ENCODE measurements around the gene MED13L.
A peak's percentile ranks its signal among the peaks of the same experiment; 100 is the strongest.

MED13L gene

DNA sequence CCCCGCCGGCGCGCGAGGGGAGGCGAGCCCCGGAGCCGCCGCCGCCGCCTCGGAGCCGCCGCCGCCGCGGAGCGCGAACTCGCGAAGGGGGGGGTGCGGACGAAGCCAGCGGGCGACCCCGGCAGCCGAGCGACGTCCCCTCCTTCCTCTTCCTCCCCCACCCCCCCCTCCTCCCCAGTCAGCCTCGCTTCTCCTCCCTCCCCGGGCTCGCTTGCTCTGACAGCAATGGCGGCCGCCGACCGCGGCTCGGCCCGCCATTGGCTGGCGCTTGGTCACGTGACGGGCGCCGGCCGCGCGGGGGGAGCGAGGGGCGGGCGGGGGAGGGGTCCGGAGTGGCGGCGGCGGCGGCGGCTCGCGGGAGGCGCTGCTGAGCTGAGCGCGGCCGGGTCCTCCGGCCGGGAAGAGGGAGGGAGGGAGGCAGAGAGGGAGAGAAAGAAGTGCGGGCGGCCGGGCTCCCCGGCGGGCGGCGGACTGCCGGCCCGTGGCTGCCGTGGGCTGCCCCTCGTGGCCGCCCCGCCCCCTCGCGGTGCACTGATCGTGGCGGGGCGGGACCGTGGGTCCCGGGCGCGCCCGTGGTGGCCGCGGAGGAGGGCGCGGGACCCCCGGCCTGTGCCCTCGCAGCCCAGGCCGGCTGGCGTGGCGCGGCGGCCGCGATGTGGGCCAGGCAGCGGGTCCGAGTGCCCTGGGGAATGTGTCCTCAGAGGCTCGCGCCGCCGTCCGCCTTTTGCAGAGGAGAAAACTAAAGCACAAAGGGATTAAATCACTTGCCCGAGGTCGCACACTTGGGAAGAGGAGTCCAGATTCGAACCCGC, at the start of gene MED13L:
Gene MED13L, minus strand, starts transcription at position 227 of the 812 bp plus-strand sequence. CDS start 562 bp downstream, outside the sequence.
- TF ChIP-seq JUND (IDR thresholded peaks at IDR 0.05; ENCODE audit: low read depth), result no peak
- DNase-seq (ENCODE audit: low read depth in 1 of 2, low spot score in 1 of 2), result peak; percentile 97 to 99
- in situ Hi-C loops (cut with HindIII; ENCODE audit: low pct_unique_long_range_greater_than_20kb, low sequenced_read_pairs), result no loop called here

DNA sequence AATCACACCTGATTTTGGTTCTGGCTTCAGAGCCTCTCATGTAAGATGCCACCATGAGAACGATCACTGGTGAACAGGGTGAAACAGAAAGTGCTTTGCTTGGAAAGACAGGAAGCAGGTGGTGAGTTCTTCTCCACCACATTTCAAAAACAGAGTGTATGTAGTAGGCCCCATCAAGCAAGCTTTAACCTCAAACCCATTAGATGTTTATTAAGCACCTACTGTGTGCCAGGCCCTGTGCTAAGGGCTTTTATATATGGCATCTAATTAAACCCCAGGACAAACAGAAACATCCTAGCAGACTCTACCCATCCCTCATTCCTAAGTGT, 47.8 kb upstream of the MED13L start:
- in situ Hi-C loops (cut with HindIII; ENCODE audit: low pct_unique_long_range_greater_than_20kb, low sequenced_read_pairs), result no loop called here
- TF ChIP-seq JUND (IDR thresholded peaks at IDR 0.05; ENCODE audit: low read depth), result no peak
- no peak for DNase-seq (ENCODE audit: low read depth in 1 of 2, low spot score in 1 of 2)

DNA sequence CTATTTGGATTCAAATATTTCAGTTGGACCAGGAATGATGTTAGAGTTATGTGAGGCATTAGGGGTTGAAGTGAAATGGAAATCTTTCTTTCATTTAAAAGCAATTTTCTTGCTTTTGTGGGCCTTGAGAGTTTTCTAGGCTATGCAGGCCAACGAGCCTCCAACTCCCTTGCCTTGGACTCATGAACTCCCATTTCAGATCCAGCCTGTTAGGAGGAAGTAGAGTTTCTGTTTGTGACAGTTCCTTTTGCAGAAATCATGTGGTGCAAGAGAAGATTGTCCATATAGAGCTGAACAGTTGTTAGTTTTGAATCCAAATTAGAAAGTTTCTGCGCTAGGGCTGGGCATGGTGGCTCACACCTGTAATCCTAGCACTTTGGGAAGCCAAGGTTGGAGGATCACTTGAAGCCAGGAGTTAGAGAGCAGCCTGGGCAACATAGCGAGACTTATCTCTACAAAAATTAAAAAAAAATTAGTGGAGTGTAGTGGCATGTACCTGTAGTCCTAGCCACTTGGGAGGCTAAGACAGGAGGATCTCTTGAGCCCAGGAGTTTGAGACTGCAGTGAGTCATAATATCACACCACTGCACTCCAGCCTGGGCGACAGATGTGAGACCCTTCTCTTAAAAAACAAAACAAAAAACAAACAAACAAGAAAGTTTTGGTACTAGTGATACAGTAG, 47.3 kb upstream of the MED13L start:
- in situ Hi-C loops (cut with HindIII; ENCODE audit: low pct_unique_long_range_greater_than_20kb, low sequenced_read_pairs), result no loop called here
- no peak for DNase-seq (ENCODE audit: low read depth in 1 of 2, low spot score in 1 of 2)
- no peak for TF ChIP-seq JUND (IDR thresholded peaks at IDR 0.05; ENCODE audit: low read depth)

DNA sequence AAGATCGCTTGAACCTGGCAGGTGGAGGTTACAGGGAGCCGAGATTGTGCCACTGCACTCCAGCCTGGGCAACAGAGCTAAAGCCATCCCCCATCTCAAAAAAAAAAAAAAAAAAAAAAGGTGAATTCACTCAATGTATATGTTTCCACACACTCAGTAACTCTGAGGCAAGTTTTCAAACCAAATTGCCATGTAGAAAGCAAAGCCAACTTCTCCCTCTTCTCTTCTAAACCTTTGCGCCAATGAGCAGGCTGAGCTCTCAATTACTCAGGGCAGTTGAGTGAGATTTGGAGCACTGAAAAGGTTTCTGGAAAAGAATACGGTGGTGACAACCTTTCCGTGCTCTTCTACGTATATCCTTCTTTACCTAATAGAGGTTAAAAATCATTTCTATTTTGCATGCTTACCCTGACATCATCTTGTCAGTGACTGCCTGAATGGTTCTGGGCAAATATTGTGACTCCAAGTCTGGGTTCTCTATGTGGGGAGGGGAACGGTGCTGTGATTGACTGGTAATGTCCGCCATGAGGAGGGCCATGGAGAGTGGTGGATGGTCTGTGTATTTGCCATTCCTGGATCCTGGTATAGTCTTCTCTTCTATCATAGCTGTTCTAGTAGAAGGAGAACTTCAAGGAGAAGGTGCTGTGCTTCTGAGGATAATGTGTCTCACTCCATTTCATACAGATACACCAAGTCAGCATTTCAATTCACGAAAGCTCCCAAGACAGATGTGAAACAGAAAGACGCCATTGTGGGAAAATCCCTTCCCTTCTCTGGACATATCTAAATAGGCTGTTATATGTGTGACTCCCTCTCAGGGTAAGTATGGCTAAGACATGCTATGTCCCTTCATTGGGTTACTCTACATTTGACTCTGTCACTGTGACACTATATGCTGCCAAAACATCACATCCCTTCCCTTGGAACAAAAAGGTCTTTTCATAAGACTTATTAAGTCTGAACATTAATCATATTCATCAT, 46.2 kb upstream of the MED13L start:
- in situ Hi-C loops (cut with HindIII; ENCODE audit: low pct_unique_long_range_greater_than_20kb, low sequenced_read_pairs), result no loop called here
- DNase-seq (ENCODE audit: low read depth in 1 of 2, low spot score in 1 of 2), result no peak

DNA sequence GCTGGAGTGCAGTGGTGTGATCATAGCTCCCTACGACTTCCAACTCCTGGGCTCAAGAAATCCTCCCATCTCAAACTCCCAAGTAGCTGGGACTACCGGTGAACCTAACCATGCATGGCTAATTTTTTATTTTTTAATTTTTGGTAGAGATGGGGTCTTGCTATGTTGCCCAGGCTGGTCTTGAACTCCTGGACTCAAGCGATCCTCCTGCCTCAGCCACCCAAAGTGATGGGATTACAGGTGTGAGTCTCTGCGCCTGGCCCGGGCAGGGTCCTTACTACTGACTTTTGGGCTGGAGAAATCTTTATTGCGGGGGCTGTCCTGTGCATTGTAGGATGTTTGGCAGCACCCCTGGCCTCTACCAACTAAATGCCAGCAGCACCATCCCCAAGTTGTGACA, 44.4 kb upstream of the MED13L start:
- DNase-seq (ENCODE audit: low read depth in 1 of 2, low spot score in 1 of 2), result no peak
- in situ Hi-C loops (cut with HindIII; ENCODE audit: low pct_unique_long_range_greater_than_20kb, low sequenced_read_pairs), result no loop called here
- no peak for TF ChIP-seq JUND (IDR thresholded peaks at IDR 0.05; ENCODE audit: low read depth)

More for the DNA sequence above, 46.2 kb upstream of the MED13L start:
- TF ChIP-seq JUND (IDR thresholded peaks at IDR 0.05; ENCODE audit: low read depth), result no peak

DNA sequence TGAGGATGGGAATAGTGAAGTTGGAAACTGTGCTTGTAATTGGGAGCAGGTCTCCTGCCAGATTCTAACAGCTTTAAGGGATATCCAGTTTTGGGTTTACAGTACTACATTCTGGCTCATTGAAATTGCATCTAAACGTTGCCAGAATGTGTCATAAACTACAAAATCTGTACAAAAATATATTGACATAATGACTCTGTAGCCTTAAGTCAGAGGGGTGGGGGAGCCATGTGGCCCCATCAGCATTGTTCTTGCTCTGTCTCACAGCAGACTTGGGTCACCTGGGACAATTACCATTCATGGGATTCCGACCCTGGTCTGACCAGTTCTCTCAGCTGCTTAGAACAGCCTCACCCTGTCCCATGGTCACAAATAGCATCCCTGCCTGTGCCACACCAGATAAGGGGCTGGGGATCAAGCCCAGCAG, 43.3 kb upstream of the MED13L start:
- peak in 1 of 2 experiments; percentile 59 for DNase-seq (ENCODE audit: low read depth in 1 of 2, low spot score in 1 of 2)
- TF ChIP-seq JUND (IDR thresholded peaks at IDR 0.05; ENCODE audit: low read depth), result no peak

DNA sequence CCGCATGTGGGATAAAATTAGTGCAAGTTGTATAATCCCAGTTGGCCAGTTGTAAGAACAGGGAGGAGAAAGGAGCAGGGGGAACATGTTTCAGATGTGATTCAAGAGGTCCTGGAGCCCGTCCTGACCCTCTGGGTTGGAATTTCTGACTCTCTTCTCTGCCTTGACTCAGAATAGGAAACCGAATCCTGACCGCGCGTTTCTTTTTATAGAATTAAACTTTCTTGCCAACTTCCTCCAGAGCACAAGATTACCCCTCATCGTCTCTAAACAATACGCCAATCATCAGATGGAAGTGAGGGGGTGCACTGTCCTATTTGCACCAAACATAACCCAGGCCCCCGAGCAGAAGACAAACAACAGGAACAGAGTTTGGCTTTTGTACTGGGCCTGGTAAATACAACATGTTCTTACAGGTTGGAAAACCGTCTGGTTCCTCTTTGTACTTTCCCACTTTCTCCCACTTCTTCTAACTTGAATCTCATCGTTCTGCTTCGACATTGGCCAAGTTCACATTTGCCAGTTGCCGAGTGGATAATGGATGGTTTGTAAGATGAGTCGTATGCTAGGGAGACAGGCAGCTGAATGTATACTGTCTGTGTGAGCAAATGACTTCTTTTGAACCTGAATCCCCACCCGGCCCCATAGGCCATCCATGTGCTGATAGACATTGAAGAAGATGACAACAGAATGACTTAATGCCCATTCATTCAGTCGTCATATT, 42.6 kb upstream of the MED13L start:
- DNase-seq (ENCODE audit: low read depth in 1 of 2, low spot score in 1 of 2), result peak in 1 of 2 experiments; percentile 59
- no peak for TF ChIP-seq JUND (IDR thresholded peaks at IDR 0.05; ENCODE audit: low read depth)
- in situ Hi-C loops (cut with HindIII; ENCODE audit: low pct_unique_long_range_greater_than_20kb, low sequenced_read_pairs), result no loop called here

More for the DNA sequence above, 43.3 kb upstream of the MED13L start:
- in situ Hi-C loops (cut with HindIII; ENCODE audit: low pct_unique_long_range_greater_than_20kb, low sequenced_read_pairs), result no loop called here

DNA sequence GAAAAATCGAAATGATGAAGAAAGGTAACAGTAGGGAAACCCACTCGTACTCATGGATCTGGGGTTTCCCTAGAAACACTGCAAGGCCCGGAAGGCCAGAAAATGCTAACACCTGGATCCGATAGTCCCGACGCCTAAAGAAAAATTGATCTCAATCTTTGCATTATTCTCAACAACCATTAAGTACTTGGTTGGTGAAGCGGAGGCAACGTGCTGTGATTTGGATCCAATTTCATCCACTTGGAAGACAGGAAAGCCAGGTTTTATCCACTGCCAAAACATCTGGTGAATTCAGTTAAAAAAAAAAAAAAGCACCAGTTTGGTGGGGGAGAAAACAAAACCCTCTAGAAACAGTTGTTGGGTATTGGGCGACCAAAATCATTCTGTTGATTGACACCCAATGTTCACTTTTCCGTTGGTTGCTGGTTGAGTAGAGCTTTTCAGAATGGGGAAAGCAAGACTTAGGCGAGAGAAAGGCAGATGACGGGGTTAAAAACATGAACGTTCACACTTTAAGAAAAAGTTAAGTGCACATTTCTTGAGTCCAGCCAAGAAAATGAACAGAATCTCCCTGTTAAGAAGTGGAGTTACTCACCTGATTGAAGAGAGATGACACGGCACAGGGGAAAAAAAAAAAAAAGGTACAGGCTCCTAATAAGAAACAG, 41.9 kb upstream of the MED13L start:
- TF ChIP-seq JUND (IDR thresholded peaks at IDR 0.05; ENCODE audit: low read depth), result no peak
- in situ Hi-C loops (cut with HindIII; ENCODE audit: low pct_unique_long_range_greater_than_20kb, low sequenced_read_pairs), result no loop called here
- DNase-seq (ENCODE audit: low read depth in 1 of 2, low spot score in 1 of 2), result no peak

DNA sequence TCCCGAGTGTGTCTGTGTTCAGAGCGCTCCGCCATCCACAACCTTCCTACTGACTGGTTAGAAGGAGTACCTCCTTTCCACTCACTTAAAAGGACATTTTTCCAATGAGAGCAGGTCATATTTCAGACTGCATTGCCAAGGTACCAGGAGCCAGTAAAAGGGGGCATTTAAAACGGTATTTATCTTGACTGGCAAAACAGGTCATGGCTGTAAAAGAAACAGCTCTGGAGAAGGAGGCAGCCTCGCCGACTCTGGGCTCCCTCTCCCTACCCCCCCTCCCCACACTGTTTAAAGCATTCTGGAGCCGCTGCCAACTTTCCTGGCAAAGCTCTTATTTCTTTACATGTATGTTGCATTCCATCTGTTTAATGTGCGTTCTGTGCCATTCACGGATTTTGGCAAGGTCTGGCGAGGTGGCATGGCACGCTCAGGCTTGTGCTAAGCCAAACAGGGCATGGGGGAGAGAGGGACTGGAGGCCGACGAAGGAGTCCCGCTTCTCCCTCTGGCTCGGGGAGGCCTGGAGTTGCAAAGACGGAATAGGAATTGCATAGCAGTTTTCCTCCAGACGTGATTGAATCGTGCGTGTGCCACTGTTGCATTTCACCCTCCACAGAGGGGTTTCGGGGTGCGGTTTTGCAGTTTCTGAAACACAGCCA, 41.2 kb upstream of the MED13L start:
- in situ Hi-C loops (cut with HindIII; ENCODE audit: low pct_unique_long_range_greater_than_20kb, low sequenced_read_pairs), result no loop called here
- peak in 1 of 2 experiments; percentile 56 for DNase-seq (ENCODE audit: low read depth in 1 of 2, low spot score in 1 of 2)
- TF ChIP-seq JUND (IDR thresholded peaks at IDR 0.05; ENCODE audit: low read depth), result no peak

DNA sequence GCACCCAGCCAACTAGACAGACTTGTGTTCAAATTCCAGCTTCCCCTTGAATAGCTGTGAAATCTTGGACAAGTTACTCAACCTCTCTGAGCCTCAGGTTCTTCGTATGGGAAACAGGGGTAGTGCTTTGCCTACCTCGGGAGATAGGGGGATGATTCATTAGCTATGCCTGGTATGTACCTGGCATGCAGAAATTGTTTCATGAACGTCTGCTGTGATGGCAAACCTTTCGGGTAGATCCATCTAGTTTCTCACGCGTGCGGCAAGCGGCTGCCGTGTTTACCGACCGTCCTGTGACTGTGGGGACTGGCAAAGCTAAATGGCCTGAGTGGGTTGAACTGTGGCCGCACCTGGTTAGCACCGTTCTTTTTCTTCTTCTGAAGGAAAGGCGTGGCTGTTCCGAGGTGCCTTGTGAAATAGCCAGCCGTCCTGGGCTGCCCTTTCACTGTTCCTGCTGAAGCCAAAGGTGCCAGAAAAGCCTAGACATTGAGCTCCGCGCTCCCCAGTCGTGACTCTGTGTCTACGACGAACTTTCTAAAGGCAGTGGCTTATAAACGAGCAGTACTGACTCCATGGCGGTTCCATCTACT, 40.6 kb upstream of the MED13L start:
- in situ Hi-C loops (cut with HindIII; ENCODE audit: low pct_unique_long_range_greater_than_20kb, low sequenced_read_pairs), result no loop called here
- DNase-seq (ENCODE audit: low read depth in 1 of 2, low spot score in 1 of 2), result peak in 1 of 2 experiments; percentile 56
- TF ChIP-seq JUND (IDR thresholded peaks at IDR 0.05; ENCODE audit: low read depth), result no peak

DNA sequence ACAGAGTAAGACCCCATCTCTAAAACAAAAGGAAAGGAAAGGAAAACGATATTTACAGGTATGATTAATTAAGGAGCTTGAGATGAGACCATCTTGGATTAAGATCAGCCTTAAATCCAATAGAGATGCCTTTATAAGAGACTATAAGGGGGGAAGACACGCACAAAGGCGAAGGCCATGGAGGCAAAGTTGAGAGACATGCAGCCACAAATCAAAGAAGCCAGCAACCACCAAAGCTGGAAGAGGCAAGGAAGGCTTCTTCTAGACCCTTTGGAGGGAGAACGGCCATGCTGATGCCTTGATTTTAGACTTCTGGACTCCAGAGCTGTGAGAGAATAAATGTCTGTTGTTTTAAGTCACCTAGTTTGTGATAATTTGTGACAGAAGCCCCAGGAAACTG, 39.6 kb upstream of the MED13L start:
- in situ Hi-C loops (cut with HindIII; ENCODE audit: low pct_unique_long_range_greater_than_20kb, low sequenced_read_pairs), result no loop called here
- DNase-seq (ENCODE audit: low read depth in 1 of 2, low spot score in 1 of 2), result no peak
- TF ChIP-seq JUND (IDR thresholded peaks at IDR 0.05; ENCODE audit: low read depth), result no peak

Data from T47D (cell line).